ENCODE measurements around the gene PCSK6. TPM values are rescaled to one million over a fixed set of nuclear protein-coding genes. Genes with fewer than 3 reads are reported as not detected.
A peak's percentile ranks its signal among the peaks of the same experiment; 100 is the strongest.

Gene PCSK6
- total RNA-seq, 1 donor from 2014 or later = 1.8 TPM

DNA sequence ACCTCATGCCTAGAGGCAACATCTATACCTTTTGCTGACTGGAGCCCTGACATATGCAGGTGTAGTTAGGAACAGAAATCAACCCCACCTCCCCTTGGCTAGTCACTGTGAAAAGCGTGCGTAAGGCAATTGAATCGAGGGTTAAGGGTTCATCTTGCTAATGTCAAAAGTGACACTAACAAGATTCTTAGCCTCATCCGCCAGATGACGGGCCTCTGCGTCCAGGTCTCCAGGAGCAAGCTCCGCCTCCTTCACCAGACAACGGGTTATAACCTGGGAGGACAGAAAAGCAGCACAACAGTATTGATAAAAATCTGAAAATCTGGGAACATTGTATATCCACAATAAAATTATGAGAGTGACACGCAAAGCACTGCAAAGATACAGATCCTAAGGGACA lies 216.9 kb downstream of the PCSK6 start:
- no peak for TF ChIP-seq CTCF (IDR thresholded peaks at IDR 0.05; ENCODE audit: unreplicated experiment)
- DNase-seq (ENCODE audit: low spot score, unreplicated experiment) = no peak
- H3K36me3 Mint-ChIP-seq (ENCODE audit: insufficient read depth) = peaks cover 32% of the 10 kb centered on the region
- H3K27me3 Mint-ChIP-seq = no peaks in the 10 kb centered on the region
- H3K4me1 Mint-ChIP-seq (ENCODE audit: low read depth) = peaks cover 4% of the 10 kb centered on the region
- no peak overlapping the region for H3K27ac Mint-ChIP-seq
- no peaks in the 10 kb centered on the region for H3K9me3 Mint-ChIP-seq (ENCODE audit: low read depth)
- H3K4me3 Mint-ChIP-seq (ENCODE audit: low read depth) = no peak overlapping the region

DNA sequence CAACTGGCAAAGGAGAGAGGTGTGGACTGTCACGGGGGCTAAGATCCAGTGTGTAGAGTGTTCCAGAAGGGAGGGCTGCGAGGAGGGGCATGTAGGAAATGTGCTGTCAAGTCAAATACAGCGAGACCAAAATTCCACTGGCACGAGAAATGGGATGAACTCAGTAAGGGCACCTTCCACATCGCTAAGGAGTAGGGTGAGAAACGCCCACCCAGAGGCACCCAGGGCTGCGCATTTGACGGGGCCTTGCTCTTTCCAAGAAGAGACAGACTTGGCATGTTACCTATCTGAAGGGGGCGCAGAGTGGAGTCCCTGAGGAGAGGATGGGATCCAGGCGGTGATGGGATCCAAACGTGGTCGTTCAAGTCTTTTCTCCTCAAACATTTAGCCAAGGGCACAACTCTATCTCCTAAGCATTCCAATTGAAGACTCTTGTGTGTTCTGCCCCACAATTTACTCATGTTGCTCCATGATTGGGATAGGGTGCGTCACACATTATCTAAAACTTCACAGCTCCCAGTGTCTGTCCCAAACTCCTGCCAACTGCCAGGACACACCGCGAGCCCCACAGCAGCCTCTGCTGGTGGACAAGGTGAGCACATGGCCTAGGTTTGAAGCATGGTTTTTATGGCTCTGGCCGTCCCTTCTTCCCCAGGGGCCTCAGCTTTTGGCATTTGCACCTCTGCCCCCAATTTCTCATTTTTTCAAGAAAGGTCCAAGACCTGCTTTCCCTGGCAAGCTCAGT lies 219.9 kb downstream of the PCSK6 start:
- peak; percentile 46 for TF ChIP-seq CTCF (IDR thresholded peaks at IDR 0.05; ENCODE audit: unreplicated experiment)
- Mint-ChIP-seq H3K27me3 (no peaks in the 10 kb centered on the region), H3K27ac (no peak overlapping the region), H3K4me3 (ENCODE audit: low read depth) (no peak overlapping the region), H3K4me1 (ENCODE audit: low read depth) (no peaks in the 10 kb centered on the region), H3K36me3 (ENCODE audit: insufficient read depth) (peaks cover 28% of the 10 kb centered on the region), H3K9me3 (ENCODE audit: low read depth) (no peaks in the 10 kb centered on the region)
- DNase-seq (ENCODE audit: low spot score, unreplicated experiment) = no peak

DNA sequence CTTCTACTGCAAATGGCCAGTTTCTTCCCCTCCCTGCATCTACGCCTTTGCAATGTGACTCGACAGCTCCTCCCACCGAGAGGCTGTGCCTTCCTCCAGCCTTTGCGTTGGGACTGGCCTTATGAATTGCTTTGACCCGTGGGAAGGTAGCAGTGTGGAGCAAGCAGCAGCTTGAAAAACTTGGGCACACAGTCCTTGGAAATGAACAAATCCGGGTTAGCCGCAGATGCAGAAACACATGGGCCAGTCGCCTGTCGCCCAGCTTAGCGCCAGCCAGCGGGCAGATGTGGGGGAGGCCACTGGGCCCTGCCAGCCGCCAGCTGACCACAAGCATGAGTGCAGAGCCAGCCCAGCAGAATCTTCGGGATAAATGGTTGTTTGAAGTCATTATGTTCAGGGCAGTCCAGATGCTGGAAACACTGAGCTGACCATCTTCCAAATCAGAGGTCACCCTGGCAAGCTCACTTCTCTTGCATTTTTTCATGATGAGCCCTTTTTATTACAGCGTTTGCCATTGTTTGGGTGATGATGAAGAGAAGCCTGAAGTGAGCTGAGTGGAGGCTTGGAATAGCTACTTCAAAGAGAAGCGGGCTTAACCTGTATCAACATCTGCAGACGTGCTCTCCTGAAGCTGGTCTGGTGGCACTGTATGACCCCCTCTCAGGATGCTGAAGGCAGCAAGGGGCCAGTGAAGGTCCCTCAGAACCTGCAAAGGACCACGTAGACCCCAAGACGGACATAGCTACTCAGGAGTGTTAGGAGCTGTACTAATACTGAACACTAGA lies 222.0 kb downstream of the PCSK6 start:
- no peak overlapping the region for H3K27ac Mint-ChIP-seq
- no peak for TF ChIP-seq CTCF (IDR thresholded peaks at IDR 0.05; ENCODE audit: unreplicated experiment)

DNA sequence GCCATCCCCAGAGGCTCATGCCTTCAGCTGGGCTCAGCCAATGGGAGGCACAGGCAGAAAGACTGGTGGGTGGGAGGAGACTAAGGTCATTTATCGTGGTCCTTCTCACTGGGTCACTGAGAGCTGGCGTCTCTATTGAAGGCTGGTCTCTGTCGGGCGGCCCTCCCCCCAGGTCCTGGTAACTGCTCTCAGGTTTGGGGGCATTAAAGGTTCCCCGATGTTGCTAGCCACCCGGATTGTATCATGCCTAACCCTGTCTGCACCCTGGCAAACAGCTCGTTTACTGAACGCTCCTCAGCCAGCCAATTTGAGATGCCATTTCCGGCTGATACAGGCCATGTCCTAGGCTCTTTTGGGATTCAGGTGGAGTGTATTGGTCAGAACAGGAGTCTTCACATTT lies 222.7 kb downstream of the PCSK6 start:
- Mint-ChIP-seq H3K36me3 (ENCODE audit: insufficient read depth) (peaks cover 9% of the 10 kb centered on the region), H3K27me3 (peaks cover 3% of the 10 kb centered on the region), H3K27ac (no peak overlapping the region), H3K9me3 (ENCODE audit: low read depth) (no peaks in the 10 kb centered on the region), H3K4me3 (ENCODE audit: low read depth) (no peak overlapping the region), H3K4me1 (ENCODE audit: low read depth) (no peaks in the 10 kb centered on the region)
- TF ChIP-seq CTCF (IDR thresholded peaks at IDR 0.05; ENCODE audit: unreplicated experiment) = no peak
- no peak for DNase-seq (ENCODE audit: low spot score, unreplicated experiment)

More for the DNA sequence above, 222.0 kb downstream of the PCSK6 start:
- no peak overlapping the region for H3K4me3 Mint-ChIP-seq (ENCODE audit: low read depth)
- no peaks in the 10 kb centered on the region for H3K4me1 Mint-ChIP-seq (ENCODE audit: low read depth)
- DNase-seq (ENCODE audit: low spot score, unreplicated experiment) = no peak
- peaks cover 3% of the 10 kb centered on the region for H3K27me3 Mint-ChIP-seq
- peaks cover 13% of the 10 kb centered on the region for H3K36me3 Mint-ChIP-seq (ENCODE audit: insufficient read depth)
- H3K9me3 Mint-ChIP-seq (ENCODE audit: low read depth) = no peaks in the 10 kb centered on the region

- no peak for TF ChIP-seq CTCF (IDR thresholded peaks at IDR 0.05; ENCODE audit: unreplicated experiment)
- DNase-seq (ENCODE audit: low spot score, unreplicated experiment) = no peak
- Mint-ChIP-seq H3K36me3 (ENCODE audit: insufficient read depth) (peaks cover 5% of the 10 kb centered on the region), H3K27me3 (peaks cover 3% of the 10 kb centered on the region), H3K4me3 (ENCODE audit: low read depth) (no peak overlapping the region), H3K4me1 (ENCODE audit: low read depth) (no peaks in the 10 kb centered on the region), H3K27ac (no peak overlapping the region), H3K9me3 (ENCODE audit: low read depth) (no peaks in the 10 kb centered on the region)
Observed at GRCh38 chr15:101266034-101266433, 223.5 kb downstream of the PCSK6 start.

Measured in progenitor cell of endocrine pancreas (in vitro differentiated cells).